Fibroblast of upper back skin (primary cell): Measurements from ENCODE around the gene PLB1.
"Not testable (repeated sequence)": the region's sequence is repeated elsewhere in the genome, so short reads cannot be mapped to it uniquely, and the experiment has no call there.

ENCODE experiments used
- DNase-seq: peaks from one replicate; pipeline ENCODE4 v3.0.0-alpha.2; 2013

PLB1 gene

GRCh38 chr2:28543316-28544035 is 47.6 kb downstream of the PLB1 start:
- peak; percentile 84 for DNase-seq

DNA sequence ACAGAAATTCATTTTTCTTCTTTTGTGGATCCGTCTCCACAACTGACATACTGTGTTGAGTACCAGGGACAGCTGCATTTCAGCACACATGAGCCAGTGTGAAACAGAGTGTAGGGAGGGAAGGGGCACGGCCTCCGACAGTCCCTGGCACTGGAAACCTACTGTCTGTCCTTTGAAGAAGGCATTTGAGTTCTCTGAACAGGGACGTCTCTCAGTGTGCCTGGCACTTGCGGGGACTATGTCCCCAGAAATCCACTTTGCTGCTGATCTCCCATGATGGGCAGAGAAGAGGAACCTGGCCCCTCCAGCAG is 48.1 kb downstream of the PLB1 start:
- DNase-seq: no peak

DNA sequence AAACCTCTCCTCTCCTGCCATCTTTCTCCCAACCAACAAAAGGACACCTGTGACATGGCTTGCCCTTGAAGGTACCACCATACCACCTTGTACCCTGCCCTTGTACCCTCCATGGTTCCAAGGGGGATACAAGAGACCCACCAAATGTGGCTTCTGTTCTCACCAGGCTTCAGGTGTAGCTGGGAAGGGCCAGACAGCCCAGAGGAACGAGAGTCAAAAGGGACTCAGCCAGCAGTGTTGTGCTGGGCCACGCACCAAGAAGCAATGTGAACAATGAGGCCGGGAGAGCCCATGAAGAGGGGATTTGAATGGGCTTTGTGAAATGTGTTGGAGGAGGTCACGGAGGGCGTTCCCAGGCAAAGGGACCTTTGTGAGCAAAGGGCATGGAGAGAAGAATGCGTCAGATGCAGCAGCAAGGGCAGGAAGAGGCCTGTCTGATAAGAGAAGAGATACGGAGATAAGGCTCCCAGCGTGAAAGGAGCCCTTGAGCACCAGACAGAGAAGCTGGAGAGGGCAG is 48.6 kb downstream of the PLB1 start:
- no peak for DNase-seq

GRCh38 chr2:28544922-28545589 is 49.2 kb downstream of the PLB1 start:
- DNase-seq: no peak

GRCh38 chr2:28545590-28546200 is 49.8 kb downstream of the PLB1 start:
- no peak for DNase-seq

DNA sequence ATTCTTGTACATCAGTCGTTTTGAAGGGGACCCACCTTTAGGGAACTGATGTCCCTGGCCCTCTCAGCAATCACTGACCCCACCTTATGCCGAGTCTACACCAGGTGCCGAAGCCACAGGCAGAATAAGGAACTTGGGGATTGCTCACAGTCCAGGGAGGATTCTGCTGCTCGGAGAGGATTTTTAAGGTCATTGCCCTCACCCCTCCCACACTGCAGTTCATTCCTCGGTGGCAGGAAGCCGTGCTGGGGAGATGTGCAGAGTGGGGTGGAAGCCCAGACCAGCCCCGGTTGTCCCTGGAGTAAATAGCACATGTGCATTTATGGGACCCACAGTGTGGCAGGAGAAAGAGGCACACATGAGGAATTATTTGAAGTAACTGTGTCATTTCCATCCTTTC is 50.4 kb downstream of the PLB1 start:
- no peak for DNase-seq

GRCh38 chr2:28547223-28547860 is 51.5 kb downstream of the PLB1 start:
- no peak for DNase-seq

DNA sequence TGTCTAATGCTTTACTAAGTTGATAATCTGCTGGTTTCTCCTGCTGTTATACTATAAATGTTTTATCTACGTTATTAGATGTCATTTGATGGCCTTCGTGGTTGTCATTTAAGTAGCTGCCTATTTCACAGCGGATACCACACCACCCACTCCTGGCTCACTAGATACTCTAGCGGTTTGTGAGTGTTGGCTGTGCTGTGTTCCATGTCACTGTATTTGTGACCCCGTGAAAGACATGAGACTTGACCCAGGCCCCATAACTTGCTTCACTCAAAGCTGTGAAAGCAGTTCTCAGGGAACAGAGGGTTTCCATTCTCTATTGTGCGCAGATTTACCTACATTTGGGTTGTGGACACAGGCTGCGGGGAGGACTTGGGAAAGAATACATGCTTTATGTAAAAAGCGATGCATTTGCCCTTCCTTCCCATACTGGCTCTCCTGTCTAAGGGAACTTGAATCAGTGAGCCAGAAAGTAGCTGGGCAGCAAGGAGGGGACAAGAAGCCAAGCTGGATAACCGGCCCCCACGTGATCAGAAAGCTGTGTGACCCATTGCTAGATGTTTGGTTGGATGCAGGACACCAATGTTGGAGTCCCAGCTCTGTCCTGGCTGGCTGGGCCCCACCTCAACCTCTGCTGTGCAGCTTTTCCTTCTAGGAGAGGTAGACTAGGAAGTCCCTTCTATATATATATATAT is 52.2 kb downstream of the PLB1 start:
- no peak for DNase-seq

GRCh38 chr2:28550345-28550744 is 54.5 kb downstream of the PLB1 start:
- not testable (repeated sequence) for DNase-seq

- peak; percentile 34 for DNase-seq
These were observed 56.4 kb downstream of the PLB1 start for GRCh38 chr2:28552045-28552823.

DNA sequence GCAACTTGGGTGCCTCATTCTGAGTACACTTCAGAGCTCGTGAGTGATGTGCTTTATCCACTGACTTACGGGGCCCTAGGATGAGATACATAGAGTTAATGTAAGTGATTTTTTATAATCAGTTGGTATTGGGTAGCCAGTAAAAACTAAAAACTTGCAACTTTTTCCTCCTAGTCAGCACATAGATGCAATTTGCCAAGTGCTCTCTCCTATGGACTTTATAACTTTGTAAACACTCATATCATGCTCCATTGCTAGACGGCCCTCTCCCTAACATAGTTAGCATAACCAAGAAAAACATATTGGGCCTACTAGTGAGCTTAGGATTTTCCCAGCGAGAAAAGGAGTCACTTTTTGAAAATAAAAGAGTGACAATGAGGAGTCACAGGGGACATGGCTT is 60.4 kb downstream of the PLB1 start:
- DNase-seq: no peak

- no peak for DNase-seq
These were observed 61.7 kb downstream of the PLB1 start for GRCh38 chr2:28557389-28558131.

- DNase-seq: no peak
These were observed 62.4 kb downstream of the PLB1 start for GRCh38 chr2:28558158-28558820.

DNA sequence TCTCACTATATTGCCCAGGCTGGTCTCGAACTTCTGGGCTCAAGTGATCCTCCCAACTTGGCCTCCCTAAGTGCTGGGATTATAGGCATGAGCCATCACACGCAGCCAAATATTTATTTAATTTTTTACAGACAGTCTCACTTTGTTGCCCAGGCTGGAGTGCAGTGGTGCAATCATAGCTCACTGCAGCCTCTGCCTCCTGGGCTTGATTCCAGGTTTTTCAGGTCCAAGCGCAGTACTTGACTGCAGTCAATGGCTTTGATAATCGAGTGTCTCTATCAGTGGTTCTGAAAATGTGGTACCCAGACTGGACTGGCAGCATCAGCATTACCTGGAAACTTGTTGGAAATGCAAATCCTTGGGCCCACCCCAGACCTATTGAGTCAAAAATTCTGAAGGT is 63.1 kb downstream of the PLB1 start:
- DNase-seq: no peak

- DNase-seq: no peak
These were observed 68.0 kb downstream of the PLB1 start for GRCh38 chr2:28563869-28564268.

GRCh38 chr2:28564346-28564745 is 68.5 kb downstream of the PLB1 start:
- DNase-seq: no peak

- no peak for DNase-seq
These were observed 69.2 kb downstream of the PLB1 start for GRCh38 chr2:28565033-28565432.

DNA sequence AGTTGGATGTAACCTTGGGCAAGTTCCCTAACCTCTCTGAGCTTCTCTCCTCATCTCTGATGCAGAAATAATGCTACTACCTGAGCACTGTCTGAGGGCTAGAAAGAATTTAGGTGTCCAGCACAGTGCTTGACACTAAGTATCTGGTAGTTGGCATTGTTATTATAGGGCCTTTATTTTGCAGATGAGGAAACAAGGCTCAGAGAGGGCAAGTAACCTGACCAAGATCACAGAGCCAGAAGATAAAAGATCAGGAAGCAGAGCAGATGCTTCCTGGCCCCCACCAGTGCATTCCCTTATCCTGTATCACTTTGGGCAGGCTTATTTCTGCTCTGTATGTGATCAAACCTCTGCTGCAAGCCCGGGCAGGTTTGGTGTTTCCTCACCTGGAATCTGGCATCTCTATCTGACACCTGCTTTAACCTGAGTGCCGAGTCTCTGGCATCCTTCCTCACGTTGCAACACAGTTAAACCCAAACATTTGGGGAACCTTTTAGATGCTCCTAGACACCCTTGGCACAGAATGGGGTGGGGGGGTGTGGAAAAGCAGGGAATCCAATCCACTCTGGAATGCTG is 69.9 kb downstream of the PLB1 start:
- no peak for DNase-seq

- DNase-seq: peak; percentile 79
These were observed 70.7 kb downstream of the PLB1 start for GRCh38 chr2:28566521-28567041.

DNA sequence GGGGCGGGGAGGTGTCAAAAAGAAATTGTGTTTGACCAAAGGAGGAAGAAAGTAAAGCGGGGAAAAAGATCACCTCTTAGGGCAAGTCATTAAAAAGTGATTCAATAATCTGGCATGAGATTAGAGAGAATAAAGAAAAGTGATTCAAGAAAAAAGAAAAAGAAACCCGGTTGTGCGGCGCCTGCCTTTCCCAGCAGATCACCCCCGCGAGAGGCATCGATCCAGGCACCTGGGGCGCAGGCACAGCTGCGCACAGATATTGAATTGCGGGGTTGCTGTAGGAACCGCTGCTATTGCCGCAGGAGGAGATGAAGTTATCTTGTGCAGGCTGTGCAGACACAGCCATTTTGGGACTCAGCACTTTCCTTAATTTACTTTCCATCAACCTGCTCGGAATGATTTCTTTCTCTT is 71.2 kb downstream of the PLB1 start:
- DNase-seq: no peak
